ENCODE measurements around the gene CAT.

- TF ChIP-seq CTCF (IDR thresholded peaks at IDR 0.05) (no peak), POLR2AphosphoS5 (IDR thresholded peaks at IDR 0.05) (no peak)
Observed at GRCh38 chr11:34501949-34502348, 63.2 kb downstream of the CAT start.
